NCI-H446 (cell line): ENCODE results near the gene IL15.
"Not testable (repeated sequence)": the region's sequence is repeated elsewhere in the genome, so short reads cannot be mapped to it uniquely, and the experiment has no call there.

Source experiments
- DNase-seq, 2 experiments: peaks; one replicate each; lab custom pipeline; 2025; lab: John Stamatoyannopoulos, UW

Gene IL15, protein sequence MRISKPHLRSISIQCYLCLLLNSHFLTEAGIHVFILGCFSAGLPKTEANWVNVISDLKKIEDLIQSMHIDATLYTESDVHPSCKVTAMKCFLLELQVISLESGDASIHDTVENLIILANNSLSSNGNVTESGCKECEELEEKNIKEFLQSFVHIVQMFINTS

GRCh38 chr4:141636082-141636770 lies at the start of gene IL15:
Gene IL15 (plus strand): TSS chr4:141636583. CDS start chr4:141719465, 82,882 bp downstream.
- DNase-seq, result no peak

DNA sequence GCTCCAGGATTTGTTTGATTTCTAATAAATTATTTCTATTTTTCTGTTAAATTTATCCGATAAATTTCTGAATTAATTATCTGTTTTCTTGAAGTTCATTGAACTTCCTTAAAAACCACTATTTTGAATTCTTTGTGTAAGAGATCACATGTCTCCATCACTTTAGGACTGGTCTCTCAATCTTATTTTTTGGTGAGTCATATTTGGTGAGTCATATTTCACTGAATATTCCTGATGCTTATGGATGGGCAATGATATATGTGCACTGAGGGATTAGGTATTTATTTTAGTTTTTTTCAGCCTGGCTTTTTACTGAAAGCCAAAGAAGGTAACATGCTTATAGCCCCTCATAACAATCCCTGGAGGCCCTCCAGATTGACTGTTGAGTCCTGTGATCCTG lies 48.5 kb upstream of the IL15 start:
- no peak for DNase-seq

- no peak for DNase-seq
Observed at GRCh38 chr4:141595531-141595930, 40.9 kb upstream of the IL15 start.

- no peak for DNase-seq
Observed at GRCh38 chr4:141599853-141600252, 36.5 kb upstream of the IL15 start.

- not testable (repeated sequence) for DNase-seq
Observed at GRCh38 chr4:141604683-141605082, 31.7 kb upstream of the IL15 start.

- DNase-seq, result no peak
Observed at GRCh38 chr4:141605425-141605856, 30.9 kb upstream of the IL15 start.

- no peak for DNase-seq
Observed at GRCh38 chr4:141609243-141609642, 27.1 kb upstream of the IL15 start.

DNA sequence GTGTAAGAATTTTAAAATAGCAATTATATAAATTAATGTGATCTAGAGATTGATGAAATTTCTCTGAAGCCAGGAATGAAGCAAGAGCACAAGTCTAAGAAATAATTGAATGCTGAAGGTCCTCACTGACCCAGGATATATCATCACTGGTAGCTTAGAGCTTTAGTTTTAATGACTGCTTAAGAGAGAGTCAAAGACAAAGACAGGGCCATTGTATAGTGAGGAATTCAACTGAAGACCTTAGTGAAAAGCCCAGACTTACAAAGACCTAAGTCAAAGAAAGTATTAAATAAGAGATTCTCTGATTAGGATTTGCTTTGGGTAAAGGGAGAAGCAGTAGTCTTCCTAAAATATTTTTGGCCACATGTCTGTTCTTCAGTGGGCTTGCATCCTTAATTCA lies 26.0 kb upstream of the IL15 start:
- no peak for DNase-seq

GRCh38 chr4:141614878-141615586 lies 21.4 kb upstream of the IL15 start:
- no peak for DNase-seq

GRCh38 chr4:141615587-141615918 lies 20.8 kb upstream of the IL15 start:
- not testable (repeated sequence) for DNase-seq

- no peak for DNase-seq
Observed at GRCh38 chr4:141620715-141621114, 15.7 kb upstream of the IL15 start.

GRCh38 chr4:141625023-141625422 lies 11.4 kb upstream of the IL15 start:
- DNase-seq, result no peak

GRCh38 chr4:141630854-141631253 lies 5.5 kb upstream of the IL15 start:
- no peak for DNase-seq

DNA sequence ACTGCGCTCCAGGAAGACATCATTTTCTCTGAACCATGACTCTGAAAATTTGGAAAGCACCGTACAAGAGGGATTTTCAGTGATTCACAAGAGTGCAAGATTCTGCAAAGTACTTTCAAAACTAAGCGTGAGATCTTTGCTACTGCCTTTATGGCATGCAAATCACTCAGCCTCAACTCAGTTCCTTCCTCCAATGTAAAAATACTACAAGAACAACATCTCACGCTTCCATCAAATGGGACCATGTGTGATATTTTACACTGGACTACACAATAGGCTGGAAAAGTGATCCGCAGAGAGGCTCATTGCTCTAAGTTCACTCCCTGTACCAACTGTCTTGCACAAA lies 674 bp upstream of the IL15 start:
- DNase-seq, result no peak

GRCh38 chr4:141636771-141637460 lies 533 bp downstream of the IL15 start:
- no peak for DNase-seq

- DNase-seq, result no peak
Observed at GRCh38 chr4:141637565-141637964, 1.2 kb downstream of the IL15 start.

DNA sequence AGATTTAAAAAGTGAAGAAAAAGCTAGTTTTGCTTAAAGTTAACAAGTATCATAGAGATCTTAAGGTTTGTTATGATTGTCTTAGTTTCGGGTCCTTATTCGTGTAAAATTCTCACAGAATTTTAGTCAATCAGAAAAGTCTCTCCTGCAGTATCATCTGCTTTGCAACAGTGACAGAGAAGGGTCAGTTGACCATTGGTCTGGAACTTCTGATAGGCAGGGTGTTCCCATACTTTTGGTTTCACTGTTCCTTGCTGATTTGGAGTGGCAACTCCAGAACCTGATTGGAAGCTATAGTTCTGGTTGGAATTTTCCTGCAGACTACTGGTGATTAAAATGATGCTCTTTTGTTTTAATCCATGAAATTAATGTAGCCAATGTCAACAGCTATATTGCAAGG lies 1.8 kb downstream of the IL15 start:
- DNase-seq, result no peak

DNA sequence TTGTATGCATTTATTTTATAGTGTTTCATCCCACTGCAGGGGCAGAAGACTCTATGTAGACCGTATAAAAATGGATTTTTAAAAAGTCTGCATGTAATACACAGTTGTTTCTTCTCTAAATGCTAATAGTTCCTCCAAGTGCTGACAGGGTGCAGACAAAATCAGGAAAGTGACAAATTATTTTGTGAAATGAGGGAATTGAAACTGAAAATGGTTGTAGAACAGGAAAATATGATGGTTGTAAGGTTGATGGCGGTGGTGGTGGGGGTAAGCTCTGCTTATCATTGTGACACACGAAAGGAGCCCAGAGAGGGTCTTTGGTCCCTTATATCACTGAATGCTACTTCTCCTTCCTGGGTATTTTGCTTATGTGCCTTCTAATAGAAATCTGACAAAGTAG lies 4.3 kb downstream of the IL15 start:
- DNase-seq, result no peak

DNA sequence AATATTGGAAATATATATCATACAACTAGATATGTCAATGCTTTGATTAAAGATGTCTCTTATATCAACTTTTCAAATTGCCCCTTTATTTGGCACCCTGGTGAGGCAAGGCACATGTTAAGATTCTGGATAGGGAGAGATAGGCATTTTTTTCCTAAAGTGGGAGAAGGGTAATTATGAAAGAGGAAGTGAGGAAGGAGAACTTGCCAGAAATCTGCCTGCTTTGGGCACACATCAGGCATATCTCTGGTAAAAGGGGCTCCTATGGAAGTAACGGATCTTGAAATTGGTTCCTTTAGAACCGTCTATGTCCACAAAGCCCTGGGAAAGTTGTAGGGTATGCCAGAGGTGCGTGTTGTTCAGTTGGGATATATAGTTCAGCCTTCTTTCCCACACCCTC lies 5.7 kb downstream of the IL15 start:
- no peak for DNase-seq

GRCh38 chr4:141642711-141643110 lies 6.3 kb downstream of the IL15 start:
- no peak for DNase-seq

GRCh38 chr4:141643557-141643956 lies 7.2 kb downstream of the IL15 start:
- no peak for DNase-seq

- no peak for DNase-seq
Observed at GRCh38 chr4:141645611-141646340, 9.4 kb downstream of the IL15 start.
